Retina (tissue), 1 donor: ENCODE results near the gene SPIRE1.
"Not testable (repeated sequence)": the region's sequence is repeated elsewhere in the genome, so short reads cannot be mapped to it uniquely, and the experiment has no call there.

Experiments
- DNase-seq: peaks from one replicate; pipeline ENCODE4 v3.0.0-alpha.2; 2016

Gene SPIRE1

DNA sequence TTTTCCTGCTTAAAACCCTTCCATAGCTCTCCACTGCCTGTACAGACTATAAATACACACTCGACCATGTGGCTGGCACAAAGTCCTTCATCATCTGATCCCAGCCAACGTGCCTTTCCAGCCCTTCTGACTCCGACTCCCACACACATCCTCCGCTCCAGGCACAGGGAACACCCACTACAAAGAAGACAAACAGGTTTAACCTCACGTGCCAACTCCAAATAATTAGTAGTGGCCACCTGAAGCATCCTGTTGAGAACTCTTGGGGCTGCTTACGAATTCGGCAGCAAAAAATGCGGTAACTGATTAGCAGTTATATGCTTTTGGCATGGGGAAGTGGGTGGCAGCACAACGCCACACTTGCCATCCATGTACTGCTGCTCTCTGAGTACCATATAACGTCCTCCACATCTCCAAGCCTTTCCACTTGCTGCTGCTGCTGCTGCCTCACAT, 12.1 kb downstream of the SPIRE1 start:
- DNase-seq = no peak

DNA sequence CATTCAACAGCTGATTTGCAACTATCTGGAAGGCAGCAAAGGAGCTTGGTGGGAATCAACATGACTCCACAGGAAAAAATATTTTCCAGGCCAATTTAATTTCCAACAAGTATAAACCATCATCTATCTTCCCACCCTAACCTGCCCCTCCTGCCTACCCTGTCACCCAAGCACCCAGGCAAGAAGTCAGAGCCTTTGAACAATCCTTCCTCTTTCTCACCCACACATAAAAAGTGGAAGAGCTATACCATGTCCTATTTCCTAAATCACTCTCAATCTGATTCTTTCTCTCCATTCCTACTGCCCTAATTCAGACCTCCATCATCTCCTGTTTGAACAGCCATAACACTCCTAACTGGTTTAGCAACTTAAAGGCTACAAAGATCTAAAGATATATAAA, 12.7 kb downstream of the SPIRE1 start:
- no peak for DNase-seq

DNA sequence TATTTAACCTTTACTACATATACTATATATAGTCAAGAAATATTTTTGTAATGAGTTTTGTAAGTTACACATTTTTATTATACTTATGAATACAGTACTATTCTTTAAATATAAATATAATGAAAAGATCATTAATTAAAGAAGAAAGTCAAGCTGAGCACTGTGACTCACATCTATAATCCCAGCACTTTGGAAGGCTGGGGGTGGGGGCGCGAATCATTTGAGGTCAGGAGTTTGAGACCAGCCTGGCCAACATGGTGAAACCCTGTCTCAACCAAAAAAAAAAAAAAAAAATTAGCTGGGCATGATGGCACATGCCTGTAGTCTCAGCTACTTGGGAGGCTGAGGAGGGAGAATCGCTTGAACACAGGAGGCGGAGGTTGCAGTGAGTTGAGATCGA, 14.2 kb downstream of the SPIRE1 start:
- not testable (repeated sequence) for DNase-seq

DNA sequence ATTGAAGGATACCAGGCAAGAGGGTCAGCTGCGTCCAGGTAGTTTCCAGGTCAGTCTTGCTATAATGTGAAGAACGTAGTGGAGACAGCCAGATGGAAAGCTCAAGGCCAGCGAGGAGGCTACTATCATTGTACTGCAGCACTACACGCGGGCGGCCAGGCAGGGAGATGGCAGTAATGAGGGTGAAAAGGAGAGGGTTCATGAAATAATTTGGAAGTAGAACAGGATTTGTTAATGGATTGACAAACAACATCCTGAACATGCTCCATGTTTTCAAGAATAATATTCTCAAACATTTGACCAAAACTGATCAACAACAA, 17.1 kb downstream of the SPIRE1 start:
- DNase-seq = no peak

DNA sequence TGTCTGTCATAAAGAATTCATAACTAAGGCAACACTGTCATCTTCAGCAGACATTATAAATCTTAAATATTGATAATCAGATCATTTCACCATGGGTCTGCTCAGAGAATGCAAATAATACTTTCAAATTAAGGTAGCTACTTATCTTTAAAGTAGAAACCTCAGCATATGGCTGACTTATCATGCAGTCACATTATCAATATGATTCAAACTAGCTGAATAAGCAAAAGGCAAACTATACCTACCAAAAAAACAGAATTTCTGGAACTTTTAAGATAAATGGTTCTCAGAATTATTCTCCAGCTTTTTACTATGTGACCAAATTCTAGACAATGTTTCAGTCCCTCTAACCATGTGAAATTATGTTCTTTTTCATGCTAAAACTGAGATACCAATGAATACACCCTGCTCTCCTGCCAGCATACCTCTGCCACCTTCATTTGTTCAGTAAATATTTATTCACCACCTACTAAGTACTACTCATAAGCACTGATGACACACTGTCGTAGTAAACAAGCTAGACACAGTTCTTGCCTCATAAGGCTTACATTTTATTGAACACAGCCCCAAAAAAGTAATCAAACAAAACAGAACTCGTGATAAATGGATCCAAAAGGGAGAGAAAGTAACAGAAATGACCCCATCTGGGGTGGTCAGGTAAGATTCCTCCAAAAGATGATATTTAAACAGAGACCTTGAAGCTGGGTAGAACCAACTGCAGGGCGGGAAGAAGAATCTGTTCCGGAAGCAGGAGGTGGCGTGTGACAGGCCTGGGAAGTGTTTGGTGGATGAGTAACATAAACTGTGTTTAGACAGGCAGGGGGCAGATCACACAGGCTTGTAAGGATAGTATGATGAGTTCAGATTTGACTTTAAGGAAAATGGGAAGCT, 17.7 kb downstream of the SPIRE1 start:
- DNase-seq = no peak

DNA sequence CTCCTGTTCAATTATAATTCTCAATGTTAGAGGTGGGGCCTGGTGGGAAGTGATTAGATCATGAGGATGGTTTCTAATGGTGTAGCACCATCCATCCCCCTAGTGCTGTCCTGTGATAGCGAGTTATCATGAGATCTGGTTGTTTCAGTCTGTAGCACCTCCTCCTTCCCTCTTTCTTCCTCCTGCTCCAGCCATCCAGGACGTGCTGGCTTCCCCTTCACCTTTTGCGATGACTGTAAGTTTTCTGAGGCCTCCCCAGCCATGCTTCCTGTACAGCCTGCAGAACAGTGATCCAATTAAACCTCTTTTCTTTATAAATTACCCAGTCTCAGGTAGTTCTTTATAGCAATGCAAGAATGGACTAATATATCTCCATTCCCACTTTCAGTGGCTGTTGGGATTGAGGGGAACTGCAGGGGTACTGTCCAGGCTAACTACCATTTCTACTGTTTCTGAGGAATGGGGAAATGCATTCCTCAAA, 19.2 kb downstream of the SPIRE1 start:
- DNase-seq = no peak

DNA sequence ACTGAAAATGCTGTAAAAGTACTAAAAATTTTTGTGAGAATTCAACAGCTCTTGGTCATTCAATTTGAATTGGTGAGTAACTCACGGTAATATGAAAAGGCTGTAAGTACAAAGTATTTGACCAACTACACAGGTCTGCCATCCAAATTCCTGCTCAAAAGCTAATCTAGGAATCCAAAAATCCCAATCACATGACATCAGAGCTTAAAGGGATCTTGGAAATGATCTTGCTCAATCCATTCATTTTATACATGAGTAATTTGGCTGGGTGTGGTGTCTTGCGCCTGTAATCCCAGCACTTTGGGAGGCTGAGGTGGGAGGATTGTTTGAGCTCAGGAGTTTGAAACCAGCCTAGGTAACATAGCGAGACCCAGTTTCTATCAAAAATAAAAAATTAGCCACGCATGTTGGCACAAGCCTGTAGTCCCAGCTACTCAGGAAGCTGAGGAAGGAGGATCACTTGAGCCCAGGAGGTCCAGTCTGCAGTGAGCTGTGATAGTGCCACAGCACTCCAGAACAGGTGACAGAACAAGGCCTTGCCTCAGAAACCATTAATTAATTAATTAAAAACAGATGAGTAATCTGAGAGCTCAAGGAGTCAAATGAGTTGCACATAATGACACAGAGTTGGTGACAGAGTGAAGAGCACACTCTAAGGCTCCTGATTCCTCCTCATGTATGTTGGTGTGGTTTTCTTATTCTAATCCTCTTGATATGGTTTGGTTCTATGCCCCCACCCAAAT, 19.8 kb downstream of the SPIRE1 start:
- no peak for DNase-seq

DNA sequence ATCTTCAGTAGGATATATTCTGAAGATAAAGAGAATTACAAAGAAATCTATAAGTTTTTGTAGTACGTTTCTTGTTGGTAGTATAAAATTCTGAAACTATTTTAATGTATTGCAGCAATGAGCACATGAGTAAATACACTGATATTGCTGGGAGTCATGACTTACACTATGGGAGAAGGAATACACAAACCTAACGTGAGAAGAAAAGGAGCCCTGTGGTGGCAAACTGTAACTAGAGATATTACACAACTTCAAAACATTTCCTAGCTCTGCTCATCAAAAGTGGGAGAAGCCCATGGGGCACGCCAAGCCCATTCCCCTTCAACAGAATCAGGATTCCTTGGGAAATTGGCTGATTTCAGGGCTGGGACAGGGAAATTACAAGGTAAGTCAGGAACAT, 20.5 kb downstream of the SPIRE1 start:
- no peak for DNase-seq

DNA sequence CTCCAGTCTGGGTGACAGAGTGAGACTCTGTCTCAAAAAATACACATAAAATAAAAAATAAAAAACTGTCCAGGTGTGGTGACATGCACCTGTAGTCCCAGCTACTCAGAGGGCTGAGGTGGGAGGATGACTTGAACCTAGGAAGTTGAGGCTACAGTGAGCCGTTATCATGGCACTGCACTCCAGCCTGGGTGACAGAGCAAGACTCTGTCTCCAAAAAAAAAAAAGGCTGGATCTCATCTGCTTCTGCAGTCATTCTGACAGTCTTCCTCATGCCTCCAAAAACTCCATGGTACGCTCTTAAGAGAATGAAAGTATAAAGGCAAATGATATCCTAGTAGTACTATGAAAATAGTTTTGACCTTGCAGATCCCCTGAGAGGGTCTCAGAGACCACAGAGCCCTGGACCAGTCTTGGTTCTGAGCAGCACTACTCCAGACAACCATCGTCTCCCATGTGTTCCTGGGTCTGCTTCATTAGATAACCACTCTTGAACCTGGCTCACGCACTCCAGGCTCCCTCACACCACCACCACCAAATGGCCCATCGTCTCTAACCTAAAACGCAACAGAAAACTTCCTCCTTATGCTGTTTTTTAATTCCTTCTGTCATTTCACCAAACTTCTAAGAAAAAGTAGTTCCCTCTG, 26.0 kb downstream of the SPIRE1 start:
- DNase-seq = no peak

DNA sequence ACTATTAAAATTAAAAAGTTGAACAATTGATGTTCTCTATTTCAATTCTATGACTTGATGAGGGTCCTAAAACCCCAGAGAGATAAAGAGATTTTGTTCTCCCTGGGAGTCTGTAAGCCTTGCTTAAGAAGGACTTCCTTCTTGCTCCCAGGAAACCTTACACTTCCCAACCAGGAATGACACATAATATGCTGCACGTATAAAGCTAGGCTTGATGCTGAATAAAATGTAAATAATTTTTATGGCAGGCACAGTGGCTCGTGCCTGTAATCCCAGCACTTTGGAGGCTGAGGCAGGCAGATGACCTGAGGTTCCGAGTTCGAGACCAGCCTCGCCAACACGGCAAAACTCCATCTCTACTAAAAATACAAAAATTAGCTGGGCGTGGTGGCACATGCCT, 27.8 kb downstream of the SPIRE1 start:
- no peak for DNase-seq

DNA sequence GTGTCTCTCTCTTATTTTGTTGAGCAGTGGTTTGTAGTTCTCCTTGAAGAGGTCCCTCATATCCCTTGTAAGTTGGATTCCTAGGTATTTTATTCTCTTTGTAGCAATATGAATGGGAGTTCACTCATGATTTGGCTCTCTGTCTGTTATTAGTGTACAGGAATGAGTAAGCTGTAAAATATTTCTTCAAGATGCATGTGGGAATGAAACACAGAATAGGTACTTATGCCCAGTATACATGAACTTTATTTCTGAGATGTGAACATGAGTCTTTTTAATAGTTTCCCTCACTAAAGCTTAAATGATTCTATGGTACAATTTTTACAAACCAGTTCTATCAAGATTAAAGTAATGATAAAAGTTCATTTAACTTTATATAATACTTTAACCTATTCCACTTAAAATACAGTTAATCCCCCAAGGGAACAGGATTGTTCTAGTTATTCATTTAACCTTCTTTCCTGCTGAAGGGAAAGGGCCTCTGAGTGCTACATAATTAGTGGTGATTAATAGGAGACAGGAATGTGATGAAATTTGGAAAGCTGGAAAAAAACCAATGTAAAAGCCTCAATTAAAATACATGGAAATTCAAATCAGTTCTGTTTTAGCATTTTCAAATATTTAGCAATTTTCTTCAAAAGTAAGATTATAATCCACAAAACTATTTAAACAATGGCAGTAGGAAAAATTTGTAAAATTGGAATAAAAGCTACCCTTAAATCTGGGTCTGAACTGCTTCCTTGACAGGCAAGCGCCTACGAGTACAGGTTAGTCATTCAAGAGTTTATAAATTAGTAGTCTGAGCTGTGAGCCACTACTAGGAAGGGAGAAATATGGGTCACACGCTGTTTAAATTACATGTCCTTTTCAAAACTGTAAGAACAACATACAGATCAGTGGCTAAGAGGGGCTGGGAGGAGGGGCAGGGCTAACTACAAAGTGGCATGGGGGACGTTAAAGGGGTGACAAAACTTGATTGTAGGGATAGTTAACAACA, 28.9 kb downstream of the SPIRE1 start:
- no peak for DNase-seq

DNA sequence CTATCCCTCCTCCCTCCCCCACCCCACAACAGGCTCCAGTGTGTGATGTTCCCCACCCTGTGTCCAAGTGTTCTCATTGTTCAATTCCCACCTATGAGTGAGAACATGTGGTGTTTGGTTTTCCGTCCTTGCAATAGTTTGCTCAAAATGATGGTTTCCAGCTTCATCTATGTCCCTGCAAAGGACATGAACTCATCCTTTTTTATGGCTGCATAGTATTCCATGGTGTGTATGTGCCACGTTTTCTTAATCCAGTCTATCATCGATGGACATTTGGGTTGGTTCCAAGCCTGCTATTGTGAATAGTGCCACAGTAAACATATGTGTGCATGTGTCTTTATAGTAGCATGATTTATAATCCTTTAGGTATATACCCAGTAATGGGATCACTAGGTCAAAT, 30.7 kb downstream of the SPIRE1 start:
- DNase-seq = not testable (repeated sequence)

DNA sequence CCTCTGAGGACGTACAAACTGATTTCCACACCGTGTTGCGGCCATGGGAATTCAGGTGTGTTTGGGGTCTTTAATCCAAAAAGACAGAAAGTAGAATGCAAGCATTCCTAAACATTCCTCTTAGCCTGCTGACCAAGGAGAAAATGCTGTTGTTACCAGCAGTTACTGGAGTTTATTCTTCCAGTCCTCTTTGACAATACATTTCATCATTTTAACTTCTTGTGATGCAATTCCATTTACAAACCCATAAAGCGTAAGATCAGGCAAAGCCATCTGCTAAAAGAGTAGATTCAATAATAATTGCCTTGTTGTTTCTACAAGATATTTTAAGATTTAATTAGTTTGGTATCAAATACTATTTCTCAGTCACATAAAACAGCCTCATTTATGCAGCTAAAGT, 32.7 kb downstream of the SPIRE1 start:
- no peak for DNase-seq

DNA sequence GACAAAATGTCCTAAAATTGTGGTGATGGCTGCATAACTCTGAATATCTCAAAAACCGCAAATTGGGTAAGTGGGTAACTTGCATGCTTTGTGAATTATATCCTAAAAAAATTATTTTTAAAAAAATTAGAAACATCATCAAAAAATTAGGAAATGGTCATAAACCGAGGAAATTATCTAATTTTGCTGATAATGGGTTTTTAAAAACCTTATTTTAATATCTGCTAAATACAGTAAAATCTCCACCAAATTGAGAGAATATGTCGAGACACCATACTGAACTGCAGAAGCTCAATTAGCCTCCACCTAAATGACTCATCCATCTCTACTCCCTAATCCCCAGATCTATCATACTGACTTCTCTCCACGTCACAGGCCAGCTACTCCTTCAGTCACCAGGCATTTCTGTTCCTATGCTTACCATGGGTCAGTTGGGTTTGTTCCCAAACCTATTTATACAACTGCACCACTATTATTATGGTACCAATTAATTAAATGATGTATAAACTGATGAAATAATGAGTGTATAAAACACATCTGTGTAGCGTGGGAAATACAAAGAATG, 36.1 kb downstream of the SPIRE1 start:
- DNase-seq = no peak

DNA sequence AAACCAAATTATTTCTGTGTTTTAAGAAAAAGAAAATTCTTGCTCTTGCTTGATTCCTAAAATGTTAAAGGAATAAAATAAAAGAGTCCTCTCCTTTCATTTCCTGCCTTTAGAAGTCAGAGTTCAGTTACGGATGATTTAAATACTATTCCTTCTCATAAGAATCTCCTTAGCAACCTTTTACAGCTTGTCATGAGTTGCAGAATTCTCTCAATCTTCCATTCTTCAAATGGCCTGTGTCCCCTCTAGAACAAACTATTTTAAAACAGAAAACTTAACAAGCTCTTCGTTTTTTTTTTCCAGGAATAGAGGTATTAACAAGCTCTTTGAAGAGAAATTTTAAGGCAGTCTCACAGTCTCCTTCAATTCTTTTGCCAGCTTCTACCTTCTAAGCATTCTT, 42.2 kb downstream of the SPIRE1 start:
- no peak for DNase-seq

DNA sequence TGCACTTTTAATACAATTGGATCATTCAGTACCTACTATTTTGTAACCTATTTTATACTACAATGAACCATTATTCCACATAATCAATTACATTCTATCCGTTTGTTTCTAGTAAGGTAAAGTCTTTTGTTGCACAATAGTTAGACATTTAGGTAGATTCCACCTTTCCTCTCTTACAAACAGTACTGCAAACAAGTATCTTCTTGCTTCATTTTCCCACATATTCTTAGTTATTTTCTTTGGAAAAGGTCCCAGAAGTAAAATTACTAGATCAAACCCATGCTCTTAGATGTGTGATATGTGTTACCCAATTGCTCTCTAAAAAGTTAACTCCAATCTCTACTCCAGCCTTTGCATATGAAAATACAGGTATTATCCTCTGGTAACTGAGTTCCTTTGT, 49.6 kb downstream of the SPIRE1 start:
- no peak for DNase-seq

DNA sequence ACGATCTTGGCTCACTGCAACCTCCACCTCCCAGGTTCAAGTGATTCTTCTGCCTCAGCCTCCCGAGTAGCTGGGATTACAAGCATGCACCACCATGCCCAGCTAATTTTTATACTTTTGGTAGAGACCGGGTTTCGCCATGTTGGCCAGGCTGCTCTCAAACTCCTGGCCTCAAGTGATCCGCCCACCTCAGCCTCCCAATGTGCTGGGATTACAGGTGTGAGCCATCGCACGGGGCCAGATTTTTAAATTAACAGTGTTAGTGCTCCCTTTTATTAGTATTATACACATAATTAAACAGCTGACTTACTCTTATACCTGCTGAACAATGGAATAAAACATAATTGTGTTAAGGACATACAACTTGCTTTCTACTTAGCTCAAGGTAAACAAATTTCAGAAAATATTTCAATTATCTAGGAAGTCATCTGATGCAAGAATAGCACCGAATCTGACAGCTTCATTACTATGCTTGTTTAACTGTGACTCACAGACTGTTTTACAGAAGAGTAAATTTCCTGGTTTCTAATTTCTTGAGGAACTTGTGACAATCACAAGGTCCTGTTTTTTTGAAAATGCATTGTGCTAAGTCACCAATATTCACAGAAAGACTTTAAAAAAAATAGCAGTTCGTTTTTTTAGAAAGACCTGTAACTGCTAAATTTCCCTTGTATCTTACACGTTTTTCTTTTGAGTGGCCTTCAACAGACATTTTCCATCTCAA, 51.2 kb downstream of the SPIRE1 start:
- no peak for DNase-seq

DNA sequence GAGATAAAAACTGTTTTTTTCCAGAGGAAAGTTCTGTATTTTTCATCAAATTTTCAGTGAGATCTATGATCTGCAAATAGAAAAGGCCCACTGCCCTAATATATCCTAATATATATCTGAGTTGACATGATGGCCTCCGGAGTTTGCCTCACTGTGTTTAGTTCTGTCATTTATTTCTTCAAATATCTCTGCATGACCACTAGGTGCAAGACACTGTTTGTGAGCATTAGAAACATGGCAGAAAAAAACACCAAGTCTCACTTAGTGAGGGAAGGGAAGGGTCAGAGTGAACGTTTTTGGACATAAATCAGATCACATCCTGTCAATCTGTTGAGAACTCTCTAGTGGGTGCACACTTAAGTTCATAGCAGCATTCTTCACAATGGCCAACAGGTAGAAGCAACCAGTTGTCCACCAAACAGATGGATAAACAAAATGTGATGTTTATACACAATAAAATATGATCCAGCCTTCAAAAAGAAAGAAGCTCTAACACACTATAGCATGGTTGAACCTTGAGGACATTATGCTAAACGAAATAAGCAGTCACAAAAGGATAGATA, 53.4 kb downstream of the SPIRE1 start:
- DNase-seq = no peak

DNA sequence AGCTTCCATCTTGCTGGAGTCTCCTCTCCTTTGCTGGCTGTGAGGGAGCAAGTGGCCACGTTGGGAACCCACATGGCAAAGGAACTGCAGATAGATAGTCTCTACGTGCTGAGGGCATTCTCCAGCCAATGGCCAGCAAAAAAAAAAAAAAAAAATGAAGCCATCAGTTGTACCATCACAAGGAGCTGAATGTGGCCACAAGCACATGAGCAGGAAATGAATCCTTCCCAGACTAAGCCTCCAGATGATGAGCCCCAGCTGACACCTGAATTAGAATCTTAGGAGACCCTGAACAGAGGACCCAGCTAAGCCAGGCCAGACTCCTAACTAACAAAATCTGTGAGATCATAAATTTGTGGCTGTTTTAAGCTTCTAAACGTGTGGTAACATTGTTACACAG, 57.9 kb downstream of the SPIRE1 start:
- DNase-seq = no peak

DNA sequence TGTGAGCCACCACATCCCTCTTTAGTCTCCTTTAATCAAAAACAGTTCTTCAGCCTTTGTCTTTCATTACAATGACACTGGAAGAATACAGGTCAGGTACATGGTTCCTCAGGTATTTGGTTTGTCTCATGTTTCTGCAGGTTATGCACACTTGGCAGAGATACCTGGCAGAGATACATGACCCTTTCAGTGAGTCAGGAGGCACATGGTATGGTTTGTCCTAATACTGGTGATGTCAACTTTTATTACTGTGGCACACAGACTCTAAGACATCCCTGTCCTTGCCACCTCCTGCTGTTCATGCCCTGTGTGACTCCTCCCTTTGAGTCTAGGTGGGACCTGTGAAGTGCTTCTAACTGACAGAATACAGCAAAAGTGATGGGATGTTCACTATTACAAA, 58.4 kb downstream of the SPIRE1 start:
- DNase-seq = no peak
